ENCODE measurements around the gene STK11.

DNA sequence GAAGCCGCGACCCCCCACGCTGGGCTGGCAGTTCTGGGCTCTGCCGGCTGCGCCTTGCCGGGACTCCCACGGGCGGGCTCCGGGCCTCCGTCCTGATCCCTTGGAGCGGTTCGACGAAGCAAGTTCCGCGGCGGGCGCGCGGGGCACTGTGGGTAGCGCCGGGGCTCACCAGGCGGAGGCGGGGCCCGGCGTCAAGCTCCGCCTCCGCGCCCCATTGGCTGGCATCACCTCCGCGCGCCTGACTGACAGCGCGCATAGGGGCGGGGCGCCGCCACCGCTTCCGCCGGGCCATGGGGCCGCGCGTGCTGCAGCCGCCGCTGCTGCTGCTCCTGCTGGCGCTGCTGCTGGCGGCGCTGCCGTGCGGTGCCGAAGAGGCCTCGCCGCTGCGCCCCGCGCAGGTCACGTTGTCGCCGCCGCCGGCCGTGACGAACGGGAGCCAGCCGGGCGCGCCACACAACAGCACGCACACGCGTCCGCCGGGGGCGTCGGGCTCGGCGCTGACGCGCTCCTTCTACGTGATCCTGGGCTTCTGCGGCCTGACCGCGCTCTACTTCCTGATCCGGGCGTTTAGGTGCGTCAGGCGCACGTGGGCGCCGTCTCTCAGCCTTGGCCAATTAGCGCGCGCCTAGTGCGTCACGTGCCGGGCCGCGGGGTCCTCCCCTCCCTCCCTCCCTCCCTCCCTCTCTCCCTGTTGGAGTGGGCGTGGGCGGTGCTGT is 69.8 kb downstream of the STK11 start, which contains the start of gene FAM174C:
- TF ChIP-seq, protein P1, sequence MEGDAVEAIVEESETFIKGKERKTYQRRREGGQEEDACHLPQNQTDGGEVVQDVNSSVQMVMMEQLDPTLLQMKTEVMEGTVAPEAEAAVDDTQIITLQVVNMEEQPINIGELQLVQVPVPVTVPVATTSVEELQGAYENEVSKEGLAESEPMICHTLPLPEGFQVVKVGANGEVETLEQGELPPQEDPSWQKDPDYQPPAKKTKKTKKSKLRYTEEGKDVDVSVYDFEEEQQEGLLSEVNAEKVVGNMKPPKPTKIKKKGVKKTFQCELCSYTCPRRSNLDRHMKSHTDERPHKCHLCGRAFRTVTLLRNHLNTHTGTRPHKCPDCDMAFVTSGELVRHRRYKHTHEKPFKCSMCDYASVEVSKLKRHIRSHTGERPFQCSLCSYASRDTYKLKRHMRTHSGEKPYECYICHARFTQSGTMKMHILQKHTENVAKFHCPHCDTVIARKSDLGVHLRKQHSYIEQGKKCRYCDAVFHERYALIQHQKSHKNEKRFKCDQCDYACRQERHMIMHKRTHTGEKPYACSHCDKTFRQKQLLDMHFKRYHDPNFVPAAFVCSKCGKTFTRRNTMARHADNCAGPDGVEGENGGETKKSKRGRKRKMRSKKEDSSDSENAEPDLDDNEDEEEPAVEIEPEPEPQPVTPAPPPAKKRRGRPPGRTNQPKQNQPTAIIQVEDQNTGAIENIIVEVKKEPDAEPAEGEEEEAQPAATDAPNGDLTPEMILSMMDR (IDR thresholded peaks at IDR 0.05) = peak in 1 of 6 experiments; percentile 20
- peak in 1 of 2 donors; percentile 89 for TF ChIP-seq POLR2A (IDR thresholded peaks at IDR 0.05)

Measured in thyroid gland (tissue), 4 donors.